Caco-2 (cell line): Measurements from ENCODE around the gene HLA-DMA. TPM values are rescaled to one million over a fixed set of nuclear protein-coding genes. Genes with fewer than 3 reads are reported as not detected.
A peak's percentile ranks its signal among the peaks of the same experiment; 100 is the strongest.

Source experiments
- BruUV-seq: library from RNA; stranded (reverse); fragments of 400-500 nt; replicated peaks from 2 replicates; lab custom pipeline; 2021; lab: Mats Ljungman, UMichigan
- CTCF ChIA-PET: fragments of 300-600 bp; sonication (Branson Sonifier 250); formaldehyde crosslinking; loops from one replicate; lab custom pipeline; 2022; ENCODE audit warnings: antibody characterized with exemption; lab: Charles Lee
- POLR2A ChIA-PET: fragments of 300-600 bp; sonication (Branson Sonifier 250); formaldehyde crosslinking; loops from one replicate; lab custom pipeline; 2022; ENCODE audit warnings: antibody characterized with exemption; lab: Charles Lee
- DNase-seq, 2 experiments: peaks; one replicate each; pipeline versions ENCODE4 v3.0.0 to v3.0.0-alpha.2; 2020 to 2022
- H3K27me3 ChIP-seq: replicated peaks from 2 replicates; pipeline ENCODE4 v1.6.0; 2011; ENCODE audit warnings: low read length; ENCODE audit not compliant: control insufficient read depth, insufficient read depth
- H3K36me3 ChIP-seq: 2 replicates; pipeline ENCODE4 v1.5.1; 2011; ENCODE audit warnings: low read length; ENCODE audit not compliant: control insufficient read depth, insufficient read depth
- H3K4me1 ChIP-seq: fragments of 250-450 bp; sonication (Bioruptor Pico); 2 replicates; pipeline ENCODE4 v1.5.1; 2020; ENCODE audit warnings: mild to moderate bottlenecking
- H3K4me3 ChIP-seq: 2 replicates; pipeline ENCODE4 v1.5.1; 2011; ENCODE audit warnings: low read depth, mild to moderate bottlenecking, control low read depth, low read length
- H3K9me3 ChIP-seq: fragments of 250-450 bp; sonication (Bioruptor Pico); 2 replicates; pipeline ENCODE4 v1.5.1; 2020; ENCODE audit warnings: mild to moderate bottlenecking, moderate library complexity
- H3K27ac Mint-ChIP-seq: one replicate; pipeline ENCODE4 v1.8.0; 2022; ENCODE audit warnings: mixed read lengths; ENCODE audit not compliant: unreplicated experiment
- H3K27me3 Mint-ChIP-seq: one replicate; pipeline ENCODE4 v1.8.0; 2022; ENCODE audit warnings: mixed read lengths; ENCODE audit not compliant: insufficient read depth, unreplicated experiment
- H3K36me3 Mint-ChIP-seq: one replicate; pipeline ENCODE4 v1.8.0; 2022; ENCODE audit warnings: mild to moderate bottlenecking, mixed read lengths; ENCODE audit not compliant: insufficient read depth, unreplicated experiment
- H3K4me1 Mint-ChIP-seq: one replicate; pipeline ENCODE4 v1.8.0; 2022; ENCODE audit warnings: low read depth, mixed read lengths; ENCODE audit not compliant: unreplicated experiment
- H3K4me3 Mint-ChIP-seq: one replicate; pipeline ENCODE4 v1.8.0; 2022; ENCODE audit warnings: mild to moderate bottlenecking, moderate library complexity, mixed read lengths; ENCODE audit not compliant: unreplicated experiment
- H3K9me3 Mint-ChIP-seq: one replicate; pipeline ENCODE4 v1.8.0; 2022; ENCODE audit warnings: mixed read lengths; ENCODE audit not compliant: unreplicated experiment
- intact Hi-C: fragments of 100-400 bp; cut with micrococcal nuclease; formaldehyde crosslinking; loops from one replicate; pipeline ENCODE4 v1.10.0; 2022; ENCODE audit not compliant: unreplicated experiment
- total RNA-seq: library from RNA; stranded (reverse); gene quantifications from 2 replicates; pipeline ENCODE4 v1.2.3, GENCODE V29; 2022
- TF ChIP-seq, protein P1 (sequence below), 2 experiments: fragments of 200-600 bp in 1 of 2; IDR thresholded peaks; 1 replicate in 1 of 2; 2 replicates in 1 of 2; pipeline versions ENCODE4 v1.5.1 to v1.8.0; 2011 to 2022; ENCODE audit warnings: antibody characterized with exemption in 1 of 2, control low read depth in 1 of 2, inconsistent platforms in 1 of 2, low read depth in 1 of 2, low read length in 1 of 2, mild to moderate bottlenecking in 1 of 2, moderate library complexity in 1 of 2; ENCODE audit not compliant: insufficient read depth in 1 of 2, severe bottlenecking in 1 of 2, unreplicated experiment in 1 of 2

Gene HLA-DMA
- total RNA-seq, 1 experiment from 2014 or later: 2.1 TPM

DNA sequence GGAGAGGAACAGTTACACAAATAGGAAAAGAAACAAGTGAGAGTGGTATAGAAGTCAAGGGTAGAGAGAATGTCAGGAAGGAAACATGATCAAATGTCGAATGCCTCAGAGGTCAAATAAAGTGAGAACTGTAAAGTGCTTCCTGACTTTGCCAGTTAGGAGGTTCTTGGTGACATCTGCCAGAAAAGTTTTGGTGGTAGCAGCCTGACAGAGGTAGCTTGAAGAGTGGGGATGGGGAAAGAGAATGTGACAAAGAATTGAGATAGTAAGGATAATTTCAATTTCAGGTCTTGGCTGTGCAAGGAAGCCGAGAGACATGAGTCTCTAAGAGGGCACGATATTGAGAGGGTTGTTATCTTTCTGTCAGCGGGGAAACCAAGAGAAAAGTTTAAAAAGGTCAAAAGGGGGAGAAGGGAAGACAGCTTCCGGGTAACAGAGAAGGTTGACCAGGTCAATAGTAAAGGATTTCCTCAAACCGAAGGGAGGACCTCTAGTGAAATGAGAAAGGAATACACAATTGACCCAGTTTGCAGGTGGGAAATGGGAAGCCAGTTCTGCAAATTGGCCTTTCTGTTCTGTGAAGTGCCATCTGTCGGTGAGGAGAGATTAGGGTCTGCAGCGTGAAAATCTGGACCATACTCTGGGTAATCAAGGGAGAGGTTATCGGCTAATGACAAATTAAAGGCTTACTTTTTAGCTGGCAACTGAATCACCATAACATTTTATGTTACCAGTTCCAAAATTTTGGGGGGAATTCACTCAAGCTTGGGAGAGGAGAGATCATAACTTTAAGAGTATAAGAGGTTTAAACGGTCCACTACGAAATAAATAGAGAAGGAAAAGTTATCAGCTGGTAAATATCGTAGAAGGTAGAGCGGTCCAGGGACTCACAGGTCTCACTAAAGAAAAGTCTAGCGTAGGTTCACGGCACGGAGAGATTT is 14.5 kb upstream of the HLA-DMA start:
- peaks cover 56% of the 10 kb centered on the region for H3K36me3 Mint-ChIP-seq
- peak overlapping the region; percentile 85 for H3K4me3 Mint-ChIP-seq
- peaks cover 21% of the 10 kb centered on the region for H3K4me1 Mint-ChIP-seq
- no peaks in the 10 kb centered on the region for H3K27me3 ChIP-seq
- DNase-seq: peak; percentile 56 to 64
- POLR2A ChIA-PET: no interaction called here
- no TSS peak for BruUV-seq
- intact Hi-C loops: loop anchor here (1.0 to 10.0 kb wide), 3 partner anchors 14 to 773 kb away; partner anchors contain the start of genes GPSM3, HLA-DMA and PBX2
- CTCF ChIA-PET: interaction anchor here (0.6 to 1.5 kb wide), 6 partner anchors 14 to 1049 kb away, joined by 3 to 9 read pairs (median 4); partner anchors contain the start of gene HLA-DMA
- no peaks in the 10 kb centered on the region for H3K4me1 ChIP-seq
- TF ChIP-seq, protein P1, sequence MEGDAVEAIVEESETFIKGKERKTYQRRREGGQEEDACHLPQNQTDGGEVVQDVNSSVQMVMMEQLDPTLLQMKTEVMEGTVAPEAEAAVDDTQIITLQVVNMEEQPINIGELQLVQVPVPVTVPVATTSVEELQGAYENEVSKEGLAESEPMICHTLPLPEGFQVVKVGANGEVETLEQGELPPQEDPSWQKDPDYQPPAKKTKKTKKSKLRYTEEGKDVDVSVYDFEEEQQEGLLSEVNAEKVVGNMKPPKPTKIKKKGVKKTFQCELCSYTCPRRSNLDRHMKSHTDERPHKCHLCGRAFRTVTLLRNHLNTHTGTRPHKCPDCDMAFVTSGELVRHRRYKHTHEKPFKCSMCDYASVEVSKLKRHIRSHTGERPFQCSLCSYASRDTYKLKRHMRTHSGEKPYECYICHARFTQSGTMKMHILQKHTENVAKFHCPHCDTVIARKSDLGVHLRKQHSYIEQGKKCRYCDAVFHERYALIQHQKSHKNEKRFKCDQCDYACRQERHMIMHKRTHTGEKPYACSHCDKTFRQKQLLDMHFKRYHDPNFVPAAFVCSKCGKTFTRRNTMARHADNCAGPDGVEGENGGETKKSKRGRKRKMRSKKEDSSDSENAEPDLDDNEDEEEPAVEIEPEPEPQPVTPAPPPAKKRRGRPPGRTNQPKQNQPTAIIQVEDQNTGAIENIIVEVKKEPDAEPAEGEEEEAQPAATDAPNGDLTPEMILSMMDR (IDR thresholded peaks at IDR 0.05; ENCODE audit: insufficient read depth in 1 of 2, low read depth in 1 of 2, low read length in 1 of 2, severe bottlenecking in 1 of 2, unreplicated experiment in 1 of 2): peak in 1 of 2 experiments; percentile 60
- H3K27me3 Mint-ChIP-seq: no peaks in the 10 kb centered on the region
- H3K27ac Mint-ChIP-seq: peak overlapping the region; percentile 100
- no peaks in the 10 kb centered on the region for H3K9me3 Mint-ChIP-seq
- no peaks in the 10 kb centered on the region for H3K9me3 ChIP-seq
- H3K36me3 ChIP-seq: no peaks in the 10 kb centered on the region
- H3K4me3 ChIP-seq: peak overlapping the region; percentile 89

DNA sequence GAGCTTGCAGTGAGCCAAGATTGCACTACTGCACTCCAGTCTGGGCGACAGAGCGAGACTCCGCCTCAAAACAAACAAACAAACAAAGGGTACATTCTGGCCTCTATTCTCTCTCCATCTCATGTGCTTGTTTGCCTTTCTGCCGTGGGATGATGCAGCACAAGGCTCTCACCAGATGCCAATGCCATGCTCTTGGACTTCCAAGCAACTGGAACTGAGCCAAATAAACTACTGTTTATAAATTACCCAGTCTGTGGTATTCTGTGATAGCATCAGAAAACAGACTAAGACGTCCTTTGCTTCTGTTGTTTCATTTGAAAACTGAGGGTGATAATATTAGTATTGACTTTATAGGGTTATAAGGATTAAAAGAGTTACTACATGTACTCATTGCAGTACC is 11.9 kb upstream of the HLA-DMA start:
- intact Hi-C loops: loop anchor here (5.0 to 10.0 kb wide), 2 partner anchors 72 to 770 kb away; partner anchors contain the start of genes GPSM3 and PBX2
- TF ChIP-seq, protein P1 (IDR thresholded peaks at IDR 0.05; ENCODE audit: insufficient read depth in 1 of 2, low read depth in 1 of 2, low read length in 1 of 2, severe bottlenecking in 1 of 2, unreplicated experiment in 1 of 2): no peak
- Histone ChIP-seq H3K9me3 (no peaks in the 10 kb centered on the region), H3K4me1 (no peaks in the 10 kb centered on the region), H3K27me3 (no peaks in the 10 kb centered on the region), H3K36me3 (no peaks in the 10 kb centered on the region), H3K4me3 (no peak overlapping the region)
- ChIA-PET POLR2A (no interaction called here), CTCF (interaction anchor here (0.7 kb wide), 1 partner anchor 23 kb away, joined by 3 read pairs; no protein-coding TSS in a partner anchor)
- no peak overlapping the region for H3K4me3 Mint-ChIP-seq
- H3K27ac Mint-ChIP-seq: no peak overlapping the region
- H3K4me1 Mint-ChIP-seq: peaks cover 21% of the 10 kb centered on the region
- DNase-seq: no peak
- H3K9me3 Mint-ChIP-seq: no peaks in the 10 kb centered on the region
- H3K36me3 Mint-ChIP-seq: peaks cover 29% of the 10 kb centered on the region
- no peaks in the 10 kb centered on the region for H3K27me3 Mint-ChIP-seq
- BruUV-seq: no TSS peak

DNA sequence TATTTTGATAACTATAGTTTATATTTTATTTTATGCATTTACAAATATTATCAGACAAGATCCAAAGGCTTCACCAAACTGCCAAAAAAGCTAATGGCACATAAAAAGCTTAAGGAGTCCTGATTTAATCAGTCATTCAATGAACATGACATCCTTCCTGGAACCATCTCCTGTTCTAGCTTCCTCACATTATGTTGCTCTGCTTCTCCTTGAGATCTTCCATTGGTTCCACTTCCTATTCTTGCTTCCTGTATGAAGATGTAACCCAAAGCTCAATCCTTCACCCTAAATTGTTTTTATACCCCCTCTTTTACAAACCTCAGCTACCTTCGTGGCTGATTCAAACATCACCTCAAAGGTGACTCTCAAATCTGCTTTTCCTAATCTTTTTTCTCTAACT is 11.0 kb upstream of the HLA-DMA start:
- intact Hi-C loops: loop anchor here (10.0 kb wide), 1 partner anchor 769 kb away; the partner anchor contains the start of genes GPSM3 and PBX2
- Mint-ChIP-seq H3K27me3 (no peaks in the 10 kb centered on the region), H3K27ac (no peak overlapping the region), H3K9me3 (no peaks in the 10 kb centered on the region), H3K4me1 (peaks cover 21% of the 10 kb centered on the region), H3K36me3 (peaks cover 20% of the 10 kb centered on the region), H3K4me3 (no peak overlapping the region)
- DNase-seq: no peak
- TF ChIP-seq, protein P1 (IDR thresholded peaks at IDR 0.05; ENCODE audit: insufficient read depth in 1 of 2, low read depth in 1 of 2, low read length in 1 of 2, severe bottlenecking in 1 of 2, unreplicated experiment in 1 of 2): no peak
- POLR2A ChIA-PET: interaction anchor here (1.7 kb wide), 1 partner anchor 8 kb away, joined by 5 read pairs; no protein-coding TSS in a partner anchor
- Histone ChIP-seq H3K27me3 (no peaks in the 10 kb centered on the region), H3K9me3 (no peaks in the 10 kb centered on the region; the same call in 1 of the 2 replicates), H3K4me3 (no peak overlapping the region), H3K36me3 (no peaks in the 10 kb centered on the region), H3K4me1 (no peaks in the 10 kb centered on the region)
- no TSS peak for BruUV-seq
- CTCF ChIA-PET: interaction anchor here (1.1 kb wide), 1 partner anchor 8 kb away, joined by 3 read pairs; no protein-coding TSS in a partner anchor
